ENCODE data around the gene CHFR.
"Not testable (repeated sequence)": the region's sequence is repeated elsewhere in the genome, so short reads cannot be mapped to it uniquely, and the experiment has no call there.

CHFR gene

DNA sequence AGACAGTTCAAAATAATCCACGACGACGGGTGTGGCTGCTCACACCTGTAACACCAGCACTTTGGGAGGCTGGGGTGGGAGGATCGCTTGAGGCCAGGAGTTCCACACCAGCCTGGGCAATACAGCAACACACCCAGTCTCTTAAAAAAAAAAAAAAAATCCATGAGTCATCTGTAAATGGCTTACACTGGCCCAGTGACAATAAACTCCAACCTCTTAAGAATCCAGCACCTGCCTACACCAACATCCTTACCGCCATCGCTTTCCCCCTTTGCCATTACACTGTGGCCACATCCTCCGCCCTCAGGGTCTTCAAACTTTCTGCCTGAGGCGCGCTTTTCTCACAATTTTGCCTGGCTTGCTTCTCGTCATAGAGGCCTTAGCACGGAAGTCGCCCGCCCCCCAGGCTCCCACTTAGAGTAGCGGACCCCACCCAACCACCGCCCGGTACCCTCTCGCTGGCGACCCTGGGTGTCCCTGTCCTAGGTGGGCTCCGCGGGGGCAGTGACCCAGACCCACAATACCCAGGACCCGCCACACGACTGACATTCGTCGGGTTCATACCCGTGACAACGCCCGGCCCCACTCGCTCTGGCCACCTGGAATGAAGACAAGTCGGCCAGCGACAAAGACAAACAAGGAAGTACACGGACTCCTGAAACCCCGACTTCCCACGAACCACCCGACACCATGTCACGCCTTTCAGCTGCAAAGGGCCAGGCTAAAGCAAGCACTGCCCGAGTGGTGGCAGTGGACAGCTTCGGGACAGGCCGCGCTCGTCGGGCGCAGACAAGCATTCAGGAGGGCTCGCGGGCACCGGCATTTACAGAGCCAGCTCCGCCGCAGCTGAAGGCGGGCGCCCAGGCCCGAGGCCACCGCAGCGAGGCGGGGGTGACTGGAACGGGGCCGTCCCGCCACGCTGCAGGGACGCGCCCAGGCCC lies 59.4 kb downstream of the CHFR start:
- H3K4me3 ChIP-seq (ENCODE audit: low read depth, low read length): peak overlapping the region; percentile 99
- DNase-seq (ENCODE audit: low read depth): peak; percentile 36

DNA sequence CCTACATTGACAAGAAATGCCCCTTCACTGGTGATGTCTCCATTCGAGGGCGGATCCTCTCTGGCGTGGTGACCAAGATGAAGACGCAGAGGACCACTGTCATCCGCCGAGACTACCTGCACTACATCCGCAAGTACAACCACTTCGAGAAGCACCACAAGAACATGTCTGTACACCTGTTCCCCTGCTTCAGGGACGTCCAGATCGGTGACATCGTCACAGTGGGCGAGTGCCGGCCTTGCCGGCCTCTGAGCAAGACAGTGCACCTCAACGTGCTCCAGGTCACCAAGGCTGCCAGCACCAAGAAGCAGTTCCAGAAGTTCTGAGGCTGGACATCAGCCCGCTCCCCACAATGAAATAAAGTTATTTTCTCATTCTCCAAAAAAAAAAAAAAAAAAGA lies 61.5 kb downstream of the CHFR start:
- no peak overlapping the region for H3K4me3 ChIP-seq (ENCODE audit: low read depth, low read length)
- no peak for DNase-seq (ENCODE audit: low read depth)

DNA sequence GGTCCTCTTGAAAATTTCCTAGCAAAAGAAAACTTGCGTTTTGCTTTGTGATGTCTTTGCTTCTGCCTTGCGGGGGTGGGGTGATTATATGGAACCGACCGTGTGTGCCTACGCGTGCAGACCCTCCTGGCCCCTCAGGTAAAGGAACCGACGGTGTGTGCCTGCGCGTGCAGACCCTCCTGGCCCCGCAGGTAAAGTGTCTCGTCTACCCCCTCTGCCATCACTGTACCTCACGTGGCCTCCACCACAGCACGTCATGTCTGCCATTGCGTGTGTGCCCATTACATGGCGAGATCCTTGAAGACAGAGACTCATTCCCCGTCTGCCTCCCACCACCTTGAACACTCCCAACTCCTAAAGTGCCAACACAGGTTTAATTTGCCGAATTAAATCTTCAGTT lies 62.3 kb downstream of the CHFR start:
- DNase-seq (ENCODE audit: low read depth): no peak
- no peak overlapping the region for H3K4me3 ChIP-seq (ENCODE audit: low read depth, low read length)

- no peak for DNase-seq (ENCODE audit: low read depth)
Observed at GRCh38 chr12:132824053-132824452, 63.4 kb downstream of the CHFR start.

GRCh38 chr12:132818562-132818961 lies 68.8 kb downstream of the CHFR start:
- no peak for DNase-seq (ENCODE audit: low read depth)
- H3K4me3 ChIP-seq (ENCODE audit: low read depth, low read length): no peak overlapping the region

More at GRCh38 chr12:132824053-132824452, 63.4 kb downstream of the CHFR start:
- no peak overlapping the region for H3K4me3 ChIP-seq (ENCODE audit: low read depth, low read length)

DNA sequence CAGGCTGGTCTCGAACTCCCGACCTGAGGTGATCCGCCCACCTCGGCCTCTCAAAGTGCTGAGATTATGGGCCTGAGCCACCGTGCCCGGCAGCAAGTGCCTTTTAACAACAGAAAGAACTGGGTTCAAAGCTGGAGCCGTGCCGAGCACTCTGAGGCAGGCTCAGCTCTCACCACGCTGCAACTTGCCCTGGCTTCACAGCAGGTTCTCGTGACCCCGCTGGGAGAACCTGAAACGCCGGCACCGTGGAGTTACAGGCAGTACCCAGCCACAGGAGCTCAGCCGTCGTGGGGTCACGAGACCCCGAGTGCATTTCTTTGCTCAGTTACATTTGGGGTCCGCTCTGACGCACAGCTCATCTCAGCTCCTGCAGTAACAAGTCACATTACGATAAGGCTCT lies 73.2 kb downstream of the CHFR start:
- no peak for DNase-seq (ENCODE audit: low read depth)
- no peak overlapping the region for H3K4me3 ChIP-seq (ENCODE audit: low read depth, low read length)

DNA sequence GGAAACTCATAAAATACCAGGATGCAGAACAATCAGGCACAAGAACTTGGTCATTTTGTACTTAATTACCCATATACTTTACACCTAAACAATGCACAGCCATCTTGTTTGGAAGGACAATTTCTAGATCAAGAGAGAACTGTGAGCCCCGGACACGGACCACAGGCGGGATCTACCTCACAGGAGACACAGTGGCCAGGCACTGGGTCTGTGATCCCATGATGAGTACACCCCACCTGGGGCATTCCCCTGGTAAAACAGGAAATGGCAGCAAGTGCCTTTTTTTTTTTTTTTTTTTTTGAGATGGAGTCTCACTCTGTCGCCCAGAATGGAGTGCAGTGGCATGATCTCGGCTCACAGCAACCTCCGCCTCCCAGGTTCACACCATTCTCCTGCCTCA lies 74.0 kb downstream of the CHFR start:
- no peak overlapping the region for H3K4me3 ChIP-seq (ENCODE audit: low read depth, low read length)
- no peak for DNase-seq (ENCODE audit: low read depth)

GRCh38 chr12:132812631-132813305 lies 74.6 kb downstream of the CHFR start:
- no peak overlapping the region for H3K4me3 ChIP-seq (ENCODE audit: low read depth, low read length)
- no peak for DNase-seq (ENCODE audit: low read depth)

DNA sequence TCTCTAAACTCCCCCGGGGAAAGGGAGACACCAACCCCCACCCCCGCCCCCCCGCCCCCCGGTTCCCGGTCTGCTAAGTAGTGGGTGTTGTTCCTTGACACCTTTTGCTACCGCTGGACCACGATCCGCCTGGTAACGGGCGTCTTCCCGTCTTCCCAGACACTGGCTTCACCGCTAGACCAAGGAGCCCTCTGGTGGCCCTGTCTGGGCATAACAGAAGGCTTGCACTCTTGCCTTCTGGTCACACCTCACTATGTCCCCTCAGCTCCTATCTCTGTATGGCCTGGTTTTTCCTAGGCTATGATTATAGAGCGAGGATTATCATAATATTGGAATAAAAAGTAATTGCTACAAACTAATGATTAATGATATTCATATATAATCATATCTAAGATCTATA lies 78.0 kb downstream of the CHFR start:
- DNase-seq (ENCODE audit: low read depth): not testable (repeated sequence)

DNA sequence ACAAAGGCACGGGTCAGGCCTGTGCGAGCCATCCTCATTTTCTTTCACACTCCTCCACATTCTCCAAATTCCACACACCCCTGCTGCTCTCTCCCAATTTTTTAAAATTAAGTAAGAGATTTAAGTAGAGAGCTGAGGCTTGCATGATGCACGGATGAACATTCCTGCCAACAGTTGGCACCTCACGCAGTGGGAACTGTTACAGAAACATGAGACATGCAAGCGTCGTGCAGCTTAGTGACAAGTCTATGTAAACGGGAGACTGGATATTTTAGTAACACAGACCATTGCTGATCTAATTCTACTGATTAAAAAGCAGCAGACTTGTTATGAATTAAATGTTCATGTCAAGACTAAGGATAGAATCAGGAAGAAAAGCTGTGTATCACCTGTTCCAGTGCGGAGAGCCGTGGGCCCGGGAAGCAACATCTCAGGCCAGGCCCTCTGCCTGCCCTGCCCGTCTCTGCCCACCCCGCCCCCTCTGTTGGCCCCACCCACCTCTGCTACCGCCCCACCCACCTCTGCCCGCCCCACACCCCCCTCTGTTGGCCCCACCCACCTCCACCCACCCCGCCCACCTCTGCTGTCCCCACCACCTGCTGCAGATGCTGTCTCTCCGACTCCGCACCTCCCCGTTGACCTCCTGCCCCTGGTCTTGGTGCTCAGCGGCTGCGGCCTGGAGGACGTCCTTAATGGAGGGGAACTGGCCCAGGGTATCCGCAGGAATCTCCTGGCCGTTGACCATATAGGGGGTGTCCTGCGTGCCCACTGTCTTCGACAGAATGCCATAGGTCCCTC lies 79.9 kb downstream of the CHFR start:
- no peak for DNase-seq (ENCODE audit: low read depth)

More for the DNA sequence above, 78.0 kb downstream of the CHFR start:
- H3K4me3 ChIP-seq (ENCODE audit: low read depth, low read length): not testable (repeated sequence)

GRCh38 chr12:132806857-132807256 lies 80.5 kb downstream of the CHFR start:
- DNase-seq (ENCODE audit: low read depth): no peak
- no peak overlapping the region for H3K4me3 ChIP-seq (ENCODE audit: low read depth, low read length)

More for the DNA sequence above, 79.9 kb downstream of the CHFR start:
- H3K4me3 ChIP-seq (ENCODE audit: low read depth, low read length): no peak overlapping the region

DNA sequence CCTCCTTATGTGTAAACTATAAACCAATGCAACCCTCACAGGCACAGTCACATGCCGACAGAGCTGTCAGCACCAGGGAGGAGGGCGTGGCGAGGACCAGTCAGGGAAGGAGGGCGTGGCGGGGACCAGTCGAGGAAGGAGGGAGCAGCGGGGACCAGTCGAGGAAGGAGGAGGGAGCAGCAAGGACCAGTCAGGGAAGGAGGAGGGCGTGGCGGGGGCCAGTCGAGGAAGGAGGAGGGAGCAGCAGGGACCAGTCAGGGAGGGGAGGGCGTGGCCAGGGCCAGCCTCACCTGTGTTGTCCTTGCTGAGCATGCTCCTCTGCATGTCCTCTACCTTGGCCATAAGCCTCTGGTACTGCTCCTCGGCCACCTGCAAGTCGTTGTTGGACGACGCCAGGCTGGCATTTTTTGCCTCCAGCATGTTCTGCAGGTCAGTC lies 83.0 kb downstream of the CHFR start:
- H3K4me3 ChIP-seq (ENCODE audit: low read depth, low read length): no peak overlapping the region
- DNase-seq (ENCODE audit: low read depth): no peak

- DNase-seq (ENCODE audit: low read depth): no peak
Observed at GRCh38 chr12:132803888-132804287, 83.5 kb downstream of the CHFR start.

GRCh38 chr12:132803125-132803524 lies 84.3 kb downstream of the CHFR start:
- H3K4me3 ChIP-seq (ENCODE audit: low read depth, low read length): no peak overlapping the region
- DNase-seq (ENCODE audit: low read depth): no peak

More at GRCh38 chr12:132803888-132804287, 83.5 kb downstream of the CHFR start:
- no peak overlapping the region for H3K4me3 ChIP-seq (ENCODE audit: low read depth, low read length)

GRCh38 chr12:132801741-132802140 lies 85.7 kb downstream of the CHFR start:
- H3K4me3 ChIP-seq (ENCODE audit: low read depth, low read length): no peak overlapping the region
- no peak for DNase-seq (ENCODE audit: low read depth)

DNA sequence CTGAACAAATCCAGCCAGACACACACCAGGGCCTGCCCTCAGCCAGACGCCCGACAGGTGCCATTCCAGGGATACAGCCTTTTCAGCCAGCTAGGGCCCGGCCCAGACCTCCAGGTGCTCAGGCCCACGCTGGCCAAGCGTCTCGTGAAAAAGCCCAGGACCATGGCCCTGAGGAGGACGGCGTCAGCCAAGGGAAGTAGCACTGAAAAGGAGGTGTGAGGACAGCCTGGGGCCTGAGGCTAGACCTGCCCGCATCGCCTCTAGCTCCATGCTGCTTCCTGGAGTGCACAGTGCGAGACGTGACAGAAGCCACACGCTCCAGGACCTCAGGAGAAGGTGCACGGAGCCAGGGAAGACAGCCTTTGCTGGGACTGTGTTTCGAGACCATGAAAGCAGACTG lies 88.6 kb downstream of the CHFR start:
- H3K4me3 ChIP-seq (ENCODE audit: low read depth, low read length): no peak overlapping the region
- no peak for DNase-seq (ENCODE audit: low read depth)

DNA sequence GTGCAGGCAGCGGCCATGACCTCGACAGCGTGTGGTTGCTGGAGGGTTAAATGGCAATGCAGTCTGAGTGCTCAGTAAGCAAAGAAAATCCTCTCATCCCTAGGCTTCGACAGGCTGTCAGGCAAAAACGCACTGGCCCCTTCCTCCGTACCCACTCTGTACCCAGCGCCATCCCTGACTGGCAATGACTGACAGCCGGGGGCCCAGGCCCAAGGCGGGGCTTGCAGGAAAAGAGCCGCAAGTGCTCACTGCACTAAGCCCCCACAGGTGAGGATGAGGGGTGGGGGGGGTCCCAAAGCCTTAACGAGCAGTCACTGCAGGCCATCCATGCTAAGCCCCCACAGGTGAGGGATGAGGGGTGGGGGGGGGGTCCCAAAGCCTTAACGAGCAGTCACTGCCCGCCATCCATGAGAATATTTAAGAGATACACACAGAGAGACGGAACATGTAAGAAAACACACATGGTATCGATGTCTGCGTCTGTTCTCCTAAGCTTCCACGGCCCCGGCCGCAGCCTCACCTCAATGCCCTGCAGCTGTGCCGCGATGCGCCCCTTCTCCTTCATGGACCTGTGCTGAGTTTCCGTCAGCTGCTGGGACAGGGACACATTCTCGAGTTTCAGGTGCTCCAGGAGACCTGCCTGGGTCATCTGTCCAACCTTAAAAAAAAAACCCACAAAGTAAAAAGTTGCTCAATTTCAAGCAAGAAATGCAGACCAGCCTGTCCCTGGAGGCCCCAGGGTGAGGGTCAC lies 89.4 kb downstream of the CHFR start:
- DNase-seq (ENCODE audit: low read depth): no peak

DNA sequence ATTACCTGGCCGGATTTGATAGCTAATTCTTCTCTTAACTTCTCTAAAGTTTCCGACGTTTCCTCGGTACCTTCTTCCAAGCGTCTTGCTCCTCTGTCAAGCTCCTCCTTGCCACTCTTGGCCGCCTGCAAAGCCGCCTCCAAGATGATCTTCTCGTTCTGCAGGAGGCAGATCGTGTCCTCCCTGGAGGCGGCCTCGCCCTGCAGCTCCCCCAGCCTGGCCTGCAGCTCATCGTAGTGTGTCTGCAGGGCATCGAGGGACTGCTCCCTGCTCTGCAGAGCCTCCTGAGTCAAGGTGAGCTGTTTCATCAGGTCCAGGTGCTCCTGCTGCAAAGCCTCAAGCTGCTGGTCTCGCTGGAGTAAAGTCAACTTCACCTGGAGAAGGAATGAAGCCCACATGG lies 91.6 kb downstream of the CHFR start:
- no peak overlapping the region for H3K4me3 ChIP-seq (ENCODE audit: low read depth, low read length)
- no peak for DNase-seq (ENCODE audit: low read depth)

More for the DNA sequence above, 89.4 kb downstream of the CHFR start:
- H3K4me3 ChIP-seq (ENCODE audit: low read depth, low read length): no peak overlapping the region

- not testable (repeated sequence) for H3K4me3 ChIP-seq (ENCODE audit: low read depth, low read length); DNase-seq (ENCODE audit: low read depth)
Observed at GRCh38 chr12:132791940-132792339, 95.5 kb downstream of the CHFR start.
